Mammary epithelial cell (primary cell): ENCODE measurements around the gene GATA1.

ENCODE experiments used
- EZH2 ChIP-seq: IDR thresholded peaks from 2 replicates; pipeline ENCODE4 v1.6.1; 2012; ENCODE audit warnings: low read length, inconsistent platforms, borderline replicate concordance
- TF ChIP-seq, protein P1 (sequence below), 2 donors: IDR thresholded peaks in 1 of 2; conservative IDR thresholded peaks in 1 of 2; 2 replicates each; pipeline ENCODE4 v1.5.1; 2011 to 2012; ENCODE audit warnings: inconsistent platforms in 2 of 2, low read length in 2 of 2, mild to moderate bottlenecking in 2 of 2, control low read depth in 1 of 2, low read depth in 1 of 2; ENCODE audit not compliant: insufficient read depth in 1 of 2; ENCODE audit errors: extremely low read depth in 1 of 2

DNA sequence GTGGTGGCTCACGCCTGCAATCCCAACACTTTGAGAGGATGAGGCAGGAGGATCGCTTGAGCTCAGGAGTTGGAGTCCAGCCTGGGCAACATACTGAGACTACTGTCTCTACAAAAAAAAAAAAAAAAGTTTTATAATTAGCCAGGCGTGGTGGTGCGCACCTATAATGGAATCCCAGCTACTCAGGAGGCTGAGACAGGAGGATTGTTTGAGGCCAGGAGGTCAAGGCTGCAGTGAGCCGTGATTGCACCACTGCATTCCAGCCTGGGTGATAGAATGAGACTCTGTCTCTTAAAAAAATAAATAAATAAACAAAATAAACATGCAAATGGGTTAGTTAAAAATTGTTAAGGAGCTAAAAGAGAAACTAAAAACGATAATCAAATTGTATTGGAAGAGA is 17.2 kb upstream of the GATA1 start:
- TF ChIP-seq, protein P1, sequence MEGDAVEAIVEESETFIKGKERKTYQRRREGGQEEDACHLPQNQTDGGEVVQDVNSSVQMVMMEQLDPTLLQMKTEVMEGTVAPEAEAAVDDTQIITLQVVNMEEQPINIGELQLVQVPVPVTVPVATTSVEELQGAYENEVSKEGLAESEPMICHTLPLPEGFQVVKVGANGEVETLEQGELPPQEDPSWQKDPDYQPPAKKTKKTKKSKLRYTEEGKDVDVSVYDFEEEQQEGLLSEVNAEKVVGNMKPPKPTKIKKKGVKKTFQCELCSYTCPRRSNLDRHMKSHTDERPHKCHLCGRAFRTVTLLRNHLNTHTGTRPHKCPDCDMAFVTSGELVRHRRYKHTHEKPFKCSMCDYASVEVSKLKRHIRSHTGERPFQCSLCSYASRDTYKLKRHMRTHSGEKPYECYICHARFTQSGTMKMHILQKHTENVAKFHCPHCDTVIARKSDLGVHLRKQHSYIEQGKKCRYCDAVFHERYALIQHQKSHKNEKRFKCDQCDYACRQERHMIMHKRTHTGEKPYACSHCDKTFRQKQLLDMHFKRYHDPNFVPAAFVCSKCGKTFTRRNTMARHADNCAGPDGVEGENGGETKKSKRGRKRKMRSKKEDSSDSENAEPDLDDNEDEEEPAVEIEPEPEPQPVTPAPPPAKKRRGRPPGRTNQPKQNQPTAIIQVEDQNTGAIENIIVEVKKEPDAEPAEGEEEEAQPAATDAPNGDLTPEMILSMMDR (conservative IDR thresholded peaks at IDR 0.05 in 1 of 2, IDR thresholded peaks at IDR 0.05 in 1 of 2; ENCODE audit: extremely low read depth in 1 of 2, insufficient read depth in 1 of 2, low read depth in 1 of 2, low read length in 2 of 2) = no peak
- TF ChIP-seq EZH2 = no peak
